ENCODE data around the gene TOR4A.

GRCh38 chr9:137311986-137312851, 34.7 kb downstream of the TOR4A start:
- no peak for TF ChIP-seq CTCF (IDR thresholded peaks at IDR 0.05)
- no peak for TF ChIP-seq POLR2A (IDR thresholded peaks at IDR 0.05)
